NOMO-1 (cell line): Measurements from ENCODE around the gene MCM10.
"Not testable (repeated sequence)": the region's sequence is repeated elsewhere in the genome, so short reads cannot be mapped to it uniquely, and the experiment has no call there.

ENCODE experiments used
- DNase-seq, 2 experiments: peaks; one replicate each; lab custom pipeline; 2025; ENCODE audit not compliant: unreplicated experiment in 2 of 2; lab: John Stamatoyannopoulos, UW

MCM10 gene

DNA sequence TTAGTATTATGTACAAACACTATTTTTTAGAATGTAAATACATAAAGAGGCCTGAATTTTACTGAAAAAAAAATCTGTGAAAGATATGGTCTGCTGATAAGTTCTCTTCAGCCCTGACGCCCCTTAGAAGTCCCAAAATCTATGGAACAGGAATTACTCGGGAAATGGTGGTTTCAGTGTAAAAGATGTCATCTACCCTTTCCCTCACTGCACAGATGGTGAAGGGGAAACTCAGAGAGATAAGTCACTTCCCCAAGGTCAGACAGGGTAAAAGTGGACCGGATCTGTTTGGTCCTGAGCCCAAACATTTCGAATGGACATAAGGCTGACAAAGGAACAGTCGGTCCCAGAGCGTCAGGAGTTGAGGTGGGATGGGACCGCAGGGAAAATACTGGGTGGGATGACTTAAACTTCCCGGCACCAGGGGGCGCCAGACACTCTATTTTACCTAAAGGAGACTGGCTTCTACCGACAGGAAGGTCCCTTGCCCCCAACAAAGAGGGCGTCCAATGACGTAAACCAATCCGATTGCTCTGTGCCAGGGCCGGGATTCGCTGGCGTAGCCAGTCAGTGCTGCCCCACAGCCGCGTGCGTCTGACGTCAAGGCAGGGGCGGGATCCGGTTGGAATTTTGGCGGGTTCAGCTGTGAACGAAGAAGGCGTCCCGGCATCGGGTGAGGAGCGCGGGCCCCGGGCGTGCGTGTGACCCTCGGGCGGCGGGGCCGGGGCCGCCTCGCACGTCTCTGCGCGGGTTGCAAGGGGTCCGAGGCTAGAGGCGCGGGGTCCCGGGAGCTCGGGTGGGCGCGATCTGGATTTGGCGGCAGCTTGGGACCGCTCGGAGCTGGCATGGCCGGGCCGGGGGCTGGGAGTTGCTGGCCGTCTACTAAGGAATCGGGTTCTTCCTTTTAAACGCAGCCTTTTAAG, at the start of gene MCM10:
Gene MCM10 (plus strand): TSS at position 625 of the 923 bp plus-strand sequence. CDS start 2,645 bp downstream, outside the sequence.
- DNase-seq = peak; percentile 98

DNA sequence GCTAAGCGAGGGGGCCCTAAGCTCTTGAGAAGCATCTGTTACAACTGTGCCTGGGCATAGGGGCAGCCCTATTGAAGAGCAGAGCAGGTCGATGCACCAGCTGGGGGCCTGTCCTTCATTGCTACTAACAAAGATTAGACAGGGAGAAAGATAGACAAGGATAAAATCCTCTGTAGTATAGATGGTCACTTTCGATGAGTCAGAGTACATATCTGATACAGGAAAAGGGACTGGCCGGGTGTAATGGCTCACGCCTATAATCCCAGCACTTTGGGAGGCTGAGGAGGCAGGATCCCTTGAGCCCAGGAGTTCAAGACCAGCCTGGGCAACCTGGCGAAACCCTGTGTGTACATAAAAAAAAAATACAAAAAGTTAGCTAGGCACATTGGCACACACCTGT, 47.8 kb upstream of the MCM10 start:
- DNase-seq = no peak

DNA sequence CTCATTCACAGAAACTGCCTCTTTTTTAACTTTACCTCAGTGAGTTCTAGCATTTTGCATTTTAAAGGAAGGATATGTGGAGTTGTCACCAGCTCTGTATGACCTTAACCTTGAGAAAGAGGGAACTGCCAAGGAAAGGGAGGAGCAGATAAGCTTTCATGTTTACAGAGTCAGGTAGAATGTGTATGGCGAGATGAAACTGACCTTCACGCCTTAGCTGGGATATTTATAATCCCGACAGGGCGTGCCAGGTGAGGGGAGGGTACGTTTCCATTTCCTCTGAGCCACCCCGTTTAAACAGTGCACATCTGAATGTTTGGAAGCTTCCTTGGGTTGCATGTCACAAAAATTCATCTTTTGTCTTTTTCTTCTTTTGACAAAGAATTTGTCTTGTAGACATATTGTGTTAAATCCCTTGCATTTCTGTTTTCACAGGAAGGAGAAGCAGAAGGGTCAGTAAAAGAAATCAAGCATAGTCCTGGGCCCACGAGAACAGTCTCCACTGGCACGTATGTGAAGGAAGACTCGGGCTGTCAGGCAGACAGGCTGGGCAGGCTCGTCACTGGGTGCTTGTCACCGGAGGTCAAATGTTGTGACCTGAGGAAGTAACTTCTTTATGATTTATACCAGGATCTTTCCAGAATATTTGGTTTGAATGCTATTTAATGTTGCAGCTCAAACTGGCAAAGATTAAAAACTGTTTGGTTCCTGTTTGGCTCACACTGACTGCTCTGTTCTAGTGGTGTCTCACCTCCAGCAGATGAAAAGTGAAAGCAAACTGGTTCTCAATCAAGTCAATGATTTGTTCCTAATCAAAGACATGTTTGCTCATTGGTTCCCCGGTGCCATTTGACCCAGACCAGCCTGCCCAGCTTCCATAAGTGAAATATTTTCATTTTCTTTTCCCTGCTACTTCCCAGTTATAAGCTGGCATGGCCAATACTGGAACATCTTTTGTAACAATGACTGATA, 45.2 kb upstream of the MCM10 start:
- DNase-seq = no peak

DNA sequence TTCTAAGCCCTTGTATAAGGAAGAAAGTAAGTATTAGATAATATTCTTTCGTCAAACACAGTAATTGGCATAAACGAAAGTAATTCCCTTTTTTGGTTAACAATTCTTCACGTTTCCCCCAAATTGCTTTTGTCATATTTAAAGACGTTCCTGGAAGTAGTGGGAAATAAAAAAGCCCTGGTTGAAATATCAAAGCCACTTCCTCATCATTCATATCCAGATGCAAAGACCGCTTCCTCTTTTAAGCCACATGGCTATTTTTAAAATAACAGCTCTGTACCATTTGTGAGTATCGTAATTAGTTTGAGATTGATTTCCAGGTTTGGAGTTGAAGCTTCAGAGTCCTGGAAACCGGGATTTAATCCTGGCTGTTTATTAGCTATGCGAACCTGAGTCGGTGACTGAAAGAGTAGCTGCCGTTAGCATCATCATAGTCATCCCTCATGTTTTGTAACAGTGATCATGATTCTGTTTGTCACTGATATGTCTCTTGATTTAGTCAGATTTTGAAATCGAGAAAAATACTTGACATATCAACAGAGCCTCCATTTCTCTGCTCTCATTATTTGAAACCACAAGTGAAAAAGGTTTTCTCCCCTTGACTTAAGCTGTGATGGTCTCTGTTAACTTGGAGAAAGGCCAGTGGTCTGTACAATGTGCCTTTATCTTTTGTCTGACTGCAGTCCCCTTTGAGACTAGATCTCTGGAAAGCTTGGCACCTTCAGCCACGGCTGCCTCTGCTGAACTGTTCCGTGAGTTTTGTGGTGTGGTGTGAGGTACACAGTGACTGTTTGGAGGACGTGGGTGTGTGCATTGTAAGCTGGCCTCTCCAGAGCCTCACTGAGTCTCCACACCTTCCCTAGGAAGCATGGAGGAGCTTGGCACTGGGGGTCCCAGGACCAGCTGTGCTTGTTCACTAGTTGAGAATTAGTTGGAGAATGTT, 43.2 kb upstream of the MCM10 start:
- peak; percentile 66 to 96 for DNase-seq

DNA sequence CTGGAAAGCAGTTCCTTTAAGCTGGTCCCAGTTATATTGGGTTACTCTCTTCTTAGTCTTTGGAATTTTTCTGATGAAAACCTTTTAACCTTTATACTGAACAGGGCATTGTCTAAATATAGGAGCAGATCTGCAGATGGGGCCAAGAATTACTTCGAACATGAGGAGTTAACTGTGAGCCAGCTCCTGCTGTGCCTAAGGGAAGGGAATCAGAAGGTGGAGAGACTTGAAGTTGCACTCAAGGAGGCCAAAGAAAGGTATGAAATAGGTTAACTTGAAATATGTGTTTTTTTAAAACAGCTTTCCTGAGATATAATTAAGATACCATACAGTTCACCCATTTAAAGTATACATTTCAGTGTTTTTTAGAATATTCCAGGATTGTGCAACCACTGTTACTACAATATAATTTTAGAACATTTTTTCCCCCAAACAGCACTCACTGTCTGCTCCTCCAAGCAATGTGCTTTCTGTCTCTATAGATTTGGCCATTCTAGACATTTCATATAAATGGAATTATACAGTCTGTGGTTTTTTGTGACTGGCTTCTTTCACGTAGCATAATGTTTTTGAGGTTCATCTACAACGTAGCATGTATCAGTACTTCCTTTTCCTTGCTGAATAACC, 42.5 kb upstream of the MCM10 start:
- no peak for DNase-seq

DNA sequence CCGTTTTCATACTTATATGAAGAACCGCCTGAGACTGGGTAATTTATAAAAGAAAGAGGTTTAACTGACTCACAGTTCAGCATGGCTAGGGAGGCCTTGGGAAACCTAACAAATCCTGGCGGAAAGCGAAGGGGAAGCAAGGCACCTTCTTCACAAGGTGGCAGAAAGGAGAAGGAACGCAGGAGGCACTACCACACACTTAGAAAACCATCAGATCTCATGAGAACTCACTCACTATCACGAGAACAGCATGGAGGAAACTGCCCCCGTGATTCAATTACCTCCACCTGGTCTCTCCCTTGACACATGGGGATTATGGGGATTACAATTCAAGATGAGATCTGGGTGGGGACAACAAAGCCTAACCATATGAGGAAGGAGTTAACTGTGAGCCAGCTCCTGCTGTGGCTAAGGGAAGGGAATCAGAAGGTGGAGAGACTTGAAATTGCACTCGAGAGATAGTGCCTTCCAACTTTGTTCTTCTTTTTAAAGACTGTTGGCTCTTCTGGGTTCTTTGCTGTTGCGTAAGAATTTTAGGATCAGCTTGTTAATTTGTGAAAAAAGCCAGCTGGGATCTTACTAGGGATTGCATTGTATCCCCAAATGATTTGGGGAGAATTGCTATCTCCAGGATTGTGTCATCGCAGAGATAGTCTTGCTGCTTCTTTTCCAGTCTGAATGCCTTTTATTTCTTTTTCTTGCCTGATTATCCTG, 40.4 kb upstream of the MCM10 start:
- peak in 1 of 2 experiments; percentile 7 for DNase-seq

DNA sequence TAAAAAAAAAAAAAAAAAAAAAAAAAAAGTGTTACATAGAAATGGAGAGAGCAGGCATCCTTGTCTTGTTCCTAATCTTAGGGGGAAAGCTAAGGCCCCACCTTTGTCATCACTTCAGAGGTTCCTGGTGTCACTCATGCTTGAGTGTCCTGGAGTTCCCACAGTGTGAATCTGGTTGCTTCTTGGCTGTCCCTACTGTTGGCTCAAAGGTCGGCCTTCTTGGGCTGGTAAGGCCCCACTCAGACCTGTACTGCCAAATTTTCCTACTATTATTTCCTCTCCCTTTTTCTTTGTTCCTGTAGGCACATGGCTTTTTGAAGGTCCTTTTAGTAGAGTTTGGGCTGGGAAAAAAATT, 39.9 kb upstream of the MCM10 start:
- DNase-seq = no peak

DNA sequence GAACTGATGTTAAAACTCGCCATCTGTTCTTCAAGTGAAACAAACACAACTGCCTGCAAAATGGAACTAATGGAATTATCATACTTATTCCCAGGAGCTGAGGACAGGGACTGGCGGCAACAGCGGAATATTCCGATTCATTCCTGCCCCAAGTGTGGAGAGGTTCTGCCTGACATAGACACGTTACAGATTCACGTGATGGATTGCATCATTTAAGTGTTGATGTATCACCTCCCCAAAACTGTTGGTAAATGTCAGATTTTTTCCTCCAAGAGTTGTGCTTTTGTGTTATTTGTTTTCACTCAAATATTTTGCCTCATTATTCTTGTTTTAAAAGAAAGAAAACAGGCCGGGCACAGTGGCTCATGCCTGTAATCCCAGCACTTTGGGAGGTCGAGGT, 24.7 kb upstream of the MCM10 start:
- no peak for DNase-seq

DNA sequence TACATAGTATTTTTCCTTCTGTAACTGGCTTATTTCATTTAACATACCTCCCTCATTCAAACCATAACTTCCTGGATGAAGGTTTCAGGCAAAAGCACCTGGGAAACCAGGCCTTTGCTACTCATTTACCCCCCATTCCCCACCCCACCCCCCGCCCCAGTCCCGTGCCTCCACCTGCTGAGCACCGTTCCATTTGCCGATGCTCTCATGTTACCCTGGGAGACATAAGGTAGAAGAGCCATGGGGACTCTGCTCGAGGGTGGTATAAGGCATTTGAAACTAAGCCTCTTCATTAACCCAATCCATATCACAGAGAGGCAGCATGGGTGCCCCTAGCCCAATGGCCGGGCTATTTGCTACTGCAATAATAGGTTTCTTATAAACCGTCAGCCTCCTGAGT, 22.2 kb upstream of the MCM10 start:
- DNase-seq = no peak

DNA sequence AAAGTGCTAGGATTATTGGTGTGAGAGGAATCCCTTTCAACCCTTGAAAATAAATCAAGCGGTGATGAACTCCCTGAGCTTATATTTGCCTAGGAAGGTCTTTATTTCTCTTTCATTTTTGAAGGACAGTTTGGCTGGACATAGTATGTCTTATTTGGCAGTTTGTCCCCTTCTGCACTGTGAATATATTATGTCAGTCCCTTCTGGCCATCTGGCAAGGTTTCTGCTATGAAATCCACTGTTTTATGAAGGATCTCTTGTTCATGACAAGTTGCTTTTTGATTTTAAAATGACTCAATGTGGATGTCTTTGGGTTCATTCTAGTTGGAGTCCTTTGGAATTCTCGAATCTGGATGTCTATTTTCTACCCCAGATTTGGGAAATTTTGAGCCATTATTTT, 21.7 kb upstream of the MCM10 start:
- DNase-seq = no peak

DNA sequence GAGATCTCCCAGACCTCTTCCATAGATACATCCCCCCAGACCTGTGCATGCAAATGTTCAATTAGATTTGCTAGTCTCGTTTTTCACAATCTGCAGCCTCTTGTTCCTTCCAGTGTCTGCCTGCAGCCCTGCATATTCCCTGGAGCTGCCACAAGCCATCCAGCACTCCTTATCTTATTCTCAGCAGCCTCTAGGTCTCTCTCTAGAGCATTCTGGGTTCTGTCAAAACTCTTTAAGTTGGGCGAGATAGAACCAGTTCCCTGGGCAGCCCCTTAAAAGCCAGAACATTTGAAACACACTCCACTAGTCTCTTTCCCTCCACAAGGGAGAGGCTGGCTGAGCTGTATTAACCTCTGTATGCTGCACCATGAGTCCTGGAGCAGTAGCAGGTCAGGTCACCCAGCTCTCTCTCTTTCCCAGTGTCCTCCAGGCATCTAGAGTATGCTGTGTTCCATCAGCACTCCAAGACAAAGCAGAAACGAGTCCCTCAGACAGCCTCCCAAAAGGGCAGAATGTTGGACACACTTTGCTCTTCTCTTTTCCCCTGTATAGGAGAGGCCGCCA, 20.6 kb upstream of the MCM10 start:
- DNase-seq = no peak

DNA sequence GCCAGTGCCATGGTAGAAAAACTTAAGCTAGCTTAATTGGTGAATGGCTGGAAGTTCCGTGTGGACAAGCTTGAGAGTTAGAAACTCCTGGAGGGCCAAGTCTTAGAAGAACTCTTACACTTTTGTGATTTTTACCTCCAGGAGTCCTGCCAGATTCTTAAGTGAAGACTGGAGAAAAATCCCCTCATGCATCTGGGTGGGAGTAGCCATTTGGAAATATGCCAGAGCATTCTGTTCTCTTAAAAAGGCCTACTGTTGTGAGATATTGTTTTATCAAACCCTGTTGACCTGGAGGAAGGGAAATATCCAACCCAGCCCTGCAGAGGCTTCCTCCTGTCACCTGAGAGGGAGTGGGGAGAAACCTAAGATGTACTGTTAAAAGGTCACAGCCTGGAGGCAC, 17.6 kb upstream of the MCM10 start:
- no peak for DNase-seq

DNA sequence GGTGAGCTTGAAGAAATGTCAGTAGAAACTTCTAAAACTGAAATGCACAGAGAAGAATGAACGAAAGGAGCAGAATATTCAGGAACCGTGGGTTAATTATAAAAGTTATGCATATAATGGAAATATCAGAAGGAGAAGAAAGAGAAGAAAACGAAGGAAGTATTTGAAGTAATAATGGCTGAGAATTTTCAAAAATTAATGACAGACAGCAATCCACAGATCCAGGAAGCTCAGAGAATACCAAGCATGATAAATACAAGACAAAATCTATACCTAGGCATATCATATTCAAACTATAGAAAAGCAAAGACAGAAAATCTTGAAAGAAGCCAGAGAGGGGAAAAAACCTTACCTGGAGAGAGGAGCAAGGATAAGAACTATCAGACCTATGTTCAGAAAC, 16.5 kb upstream of the MCM10 start:
- DNase-seq = no peak

DNA sequence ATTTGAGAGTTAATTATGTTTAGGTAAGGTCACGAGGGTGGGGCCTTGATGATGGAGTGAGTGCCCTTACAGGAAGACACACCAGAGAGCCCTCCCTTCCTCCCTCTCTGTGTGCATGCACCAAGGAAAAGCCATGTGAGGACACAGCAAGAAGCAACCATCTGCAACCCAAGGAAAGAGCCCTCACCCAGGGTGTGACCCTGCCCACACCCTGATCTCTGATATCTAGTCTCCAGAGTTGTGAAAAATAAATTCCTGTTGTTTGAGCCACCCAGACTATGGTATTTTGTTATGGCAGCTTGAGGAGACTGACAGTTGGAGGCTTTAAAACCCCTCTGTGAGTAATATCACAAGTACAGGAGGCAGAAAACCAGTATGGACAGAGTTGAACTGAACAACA, 15.0 kb upstream of the MCM10 start:
- no peak for DNase-seq

DNA sequence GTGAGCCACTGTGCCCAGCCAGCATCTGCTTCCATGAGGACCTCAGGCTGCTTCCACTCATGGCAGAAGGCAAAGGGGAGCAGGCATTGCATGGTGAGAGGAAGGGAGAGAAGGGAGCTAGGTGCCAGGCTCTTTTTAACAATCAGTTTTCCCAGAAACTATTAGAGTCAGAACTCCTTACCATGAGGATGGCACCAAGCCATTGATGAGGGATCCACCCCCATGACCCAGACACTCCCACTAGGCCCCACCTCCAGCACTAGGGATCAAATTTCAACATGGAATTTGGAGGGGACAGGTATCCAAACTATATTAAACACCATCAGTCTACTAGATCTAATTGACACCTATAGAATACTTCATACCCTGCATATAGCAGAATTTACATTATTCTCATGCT, 14.2 kb upstream of the MCM10 start:
- DNase-seq = no peak

DNA sequence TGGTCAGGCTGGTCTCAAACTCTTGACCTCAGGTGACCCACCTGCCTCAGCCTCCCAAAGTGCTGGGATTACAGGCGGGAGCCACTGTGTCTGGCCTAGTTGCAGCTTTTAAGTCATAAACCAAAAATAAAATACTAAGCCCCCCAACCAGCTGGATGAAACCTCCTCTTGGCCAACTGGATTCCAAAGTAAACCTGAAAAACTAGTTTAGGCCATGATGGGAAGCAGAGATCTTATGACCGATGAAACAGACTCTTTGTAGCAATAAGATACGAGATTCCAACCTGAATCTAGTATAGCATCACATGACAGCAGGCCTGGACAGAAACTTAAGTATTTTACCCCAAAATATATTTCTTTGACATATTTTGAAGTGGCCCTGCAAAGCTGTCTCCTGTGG, 9.1 kb upstream of the MCM10 start:
- DNase-seq = no peak

DNA sequence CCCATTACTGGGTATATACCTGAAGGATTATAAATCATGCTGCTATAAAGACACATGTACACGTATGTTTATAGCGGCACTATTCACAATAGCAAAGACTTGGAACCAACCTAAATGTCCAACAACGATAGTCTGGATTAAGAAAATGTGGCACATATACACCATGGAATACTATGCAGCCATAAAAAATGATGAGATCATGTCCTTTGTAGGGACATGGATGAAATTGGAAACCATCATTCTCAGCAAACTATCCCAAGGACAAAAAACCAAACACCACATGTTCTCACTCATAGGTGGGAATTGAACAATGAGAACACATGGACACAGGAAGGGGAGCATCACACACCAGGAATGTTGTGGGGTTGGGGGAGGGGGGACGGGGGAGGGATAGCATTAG, 5.5 kb upstream of the MCM10 start:
- not testable (repeated sequence) for DNase-seq

DNA sequence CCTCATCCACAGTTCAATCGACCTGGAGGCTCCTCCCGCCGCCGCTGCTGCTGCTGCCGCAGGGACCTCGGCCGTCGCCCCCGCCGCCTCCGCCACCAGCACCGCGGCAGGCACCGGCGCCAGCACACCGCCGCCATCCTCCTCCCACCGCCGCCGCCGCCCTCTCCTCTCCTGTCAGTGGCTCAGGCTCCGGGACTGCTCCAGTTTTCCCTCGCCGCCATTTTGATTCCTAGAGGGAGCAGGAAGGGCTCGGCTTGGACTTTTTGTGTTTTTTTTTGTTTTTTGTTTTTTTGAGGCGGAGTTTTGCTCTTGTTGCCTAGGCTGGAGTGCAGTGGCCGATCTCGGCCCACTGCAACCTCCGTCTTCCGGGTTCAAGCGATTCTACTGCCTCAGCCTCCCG, 3.0 kb upstream of the MCM10 start:
- no peak for DNase-seq

DNA sequence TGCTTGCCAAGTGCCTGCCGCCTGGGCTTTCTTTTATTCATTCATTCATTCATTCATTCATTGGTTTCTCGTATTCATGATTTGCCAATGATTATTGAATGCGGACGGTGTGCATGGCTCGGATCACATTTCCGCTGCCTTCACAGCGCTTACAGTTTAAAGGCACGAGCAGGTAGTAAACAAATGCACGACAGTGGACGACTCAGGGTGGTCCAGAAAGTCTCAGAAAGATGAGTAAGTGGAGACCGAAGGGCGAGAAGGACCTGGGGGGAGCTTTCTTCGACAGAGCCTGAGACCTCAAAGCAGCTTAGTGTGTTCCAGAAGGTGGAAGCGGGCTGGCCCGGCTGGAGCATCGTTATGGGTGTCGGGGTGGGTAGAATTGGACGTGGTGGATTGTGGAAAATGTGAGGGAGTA, 506 bp downstream of the MCM10 start:
- no peak for DNase-seq
